ENCODE data around the gene RNASEH2C. TPM values are rescaled to one million over a fixed set of nuclear protein-coding genes. Genes with fewer than 3 reads are reported as not detected.

The RNASEH2C gene
- total RNA-seq, 1 experiment from 2014 or later, result 76.4 TPM

DNA sequence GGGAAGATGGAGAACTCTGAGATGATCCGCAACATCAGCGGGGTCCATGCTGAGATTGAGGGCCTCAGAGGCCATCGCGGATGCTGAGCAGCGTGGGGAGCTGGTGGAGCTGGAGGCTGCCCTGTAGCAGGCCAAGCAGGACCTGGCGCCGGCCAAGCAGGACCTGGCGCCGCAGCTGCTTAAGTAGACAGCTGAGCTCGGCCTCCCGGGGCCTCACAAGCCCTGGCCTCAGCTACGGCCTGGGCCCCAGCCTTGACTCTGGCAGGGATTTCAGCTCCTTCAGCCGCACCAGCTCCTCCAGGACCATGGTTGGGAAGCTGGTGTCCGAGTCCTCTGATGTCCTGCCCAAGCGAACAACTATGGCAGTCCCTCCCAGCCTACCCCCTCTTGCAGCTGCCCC lies 7.3 kb upstream of the RNASEH2C start:
- no peaks in the 10 kb centered on the region for H3K4me1 ChIP-seq
- intact Hi-C loops (cut with micrococcal nuclease; ENCODE audit: unreplicated experiment), result no loop called here
- no peak overlapping the region for H3K4me3 Mint-ChIP-seq (ENCODE audit: unreplicated experiment)
- H3K9me3 Mint-ChIP-seq (ENCODE audit: unreplicated experiment), result peaks cover 9% of the 10 kb centered on the region
- H3K4me3 ChIP-seq (ENCODE audit: low read depth, low read length), result no peak overlapping the region
- no TSS peak for BruUV-seq (replicated peaks)
- H3K9me3 ChIP-seq, result peaks cover 5% of the 10 kb centered on the region
- POLR2A ChIA-PET, result no interaction called here
- no peaks in the 10 kb centered on the region for H3K4me1 Mint-ChIP-seq (ENCODE audit: low read depth, unreplicated experiment)
- no peak for DNase-seq
- no peaks in the 10 kb centered on the region for H3K36me3 Mint-ChIP-seq (ENCODE audit: insufficient read depth, unreplicated experiment)
- CTCF ChIA-PET, result interaction anchor here (1.4 kb wide), 1 partner anchor 52 kb away, joined by 5 read pairs; no protein-coding TSS in a partner anchor
- H3K36me3 ChIP-seq (ENCODE audit: control insufficient read depth, insufficient read depth, low read length), result no peaks in the 10 kb centered on the region
- TF ChIP-seq, protein P1, sequence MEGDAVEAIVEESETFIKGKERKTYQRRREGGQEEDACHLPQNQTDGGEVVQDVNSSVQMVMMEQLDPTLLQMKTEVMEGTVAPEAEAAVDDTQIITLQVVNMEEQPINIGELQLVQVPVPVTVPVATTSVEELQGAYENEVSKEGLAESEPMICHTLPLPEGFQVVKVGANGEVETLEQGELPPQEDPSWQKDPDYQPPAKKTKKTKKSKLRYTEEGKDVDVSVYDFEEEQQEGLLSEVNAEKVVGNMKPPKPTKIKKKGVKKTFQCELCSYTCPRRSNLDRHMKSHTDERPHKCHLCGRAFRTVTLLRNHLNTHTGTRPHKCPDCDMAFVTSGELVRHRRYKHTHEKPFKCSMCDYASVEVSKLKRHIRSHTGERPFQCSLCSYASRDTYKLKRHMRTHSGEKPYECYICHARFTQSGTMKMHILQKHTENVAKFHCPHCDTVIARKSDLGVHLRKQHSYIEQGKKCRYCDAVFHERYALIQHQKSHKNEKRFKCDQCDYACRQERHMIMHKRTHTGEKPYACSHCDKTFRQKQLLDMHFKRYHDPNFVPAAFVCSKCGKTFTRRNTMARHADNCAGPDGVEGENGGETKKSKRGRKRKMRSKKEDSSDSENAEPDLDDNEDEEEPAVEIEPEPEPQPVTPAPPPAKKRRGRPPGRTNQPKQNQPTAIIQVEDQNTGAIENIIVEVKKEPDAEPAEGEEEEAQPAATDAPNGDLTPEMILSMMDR (IDR thresholded peaks at IDR 0.05; ENCODE audit: insufficient read depth in 1 of 2, low read depth in 1 of 2, low read length in 1 of 2, severe bottlenecking in 1 of 2, unreplicated experiment in 1 of 2), result no peak
- peaks cover 5% of the 10 kb centered on the region for H3K27me3 Mint-ChIP-seq (ENCODE audit: insufficient read depth, unreplicated experiment)
- H3K27me3 ChIP-seq (replicated peaks; ENCODE audit: control insufficient read depth, insufficient read depth, low read length), result no peaks in the 10 kb centered on the region
- H3K27ac Mint-ChIP-seq (ENCODE audit: unreplicated experiment), result no peak overlapping the region

DNA sequence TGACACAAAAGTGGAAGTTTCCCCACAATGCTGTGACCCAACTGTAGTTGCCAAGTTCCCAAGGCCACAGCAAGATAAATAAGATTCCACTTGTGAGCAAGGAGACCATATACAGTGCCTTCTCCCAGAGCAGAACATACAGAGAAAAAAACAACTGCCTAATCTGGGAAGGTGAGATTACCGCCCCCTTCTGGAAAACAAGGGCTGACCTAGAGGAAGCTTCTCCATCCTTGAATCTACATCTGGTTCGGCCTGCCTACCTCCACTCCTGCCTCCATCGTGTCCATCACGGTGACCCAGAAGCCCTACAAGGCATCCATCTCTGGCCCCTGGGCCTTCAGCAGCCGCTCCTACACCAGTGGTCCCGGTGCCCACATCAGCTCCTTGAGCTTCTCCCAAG lies 6.1 kb upstream of the RNASEH2C start:
- POLR2A ChIA-PET, result no interaction called here
- Histone ChIP-seq H3K36me3 (ENCODE audit: control insufficient read depth, insufficient read depth, low read length) (no peaks in the 10 kb centered on the region), H3K27me3 (replicated peaks; ENCODE audit: control insufficient read depth, insufficient read depth, low read length) (no peaks in the 10 kb centered on the region), H3K4me1 (no peaks in the 10 kb centered on the region), H3K4me3 (ENCODE audit: low read depth, low read length) (no peak overlapping the region), H3K9me3 (no peaks in the 10 kb centered on the region; the same call in 1 of the 2 replicates)
- Mint-ChIP-seq H3K36me3 (ENCODE audit: insufficient read depth, unreplicated experiment) (no peaks in the 10 kb centered on the region), H3K4me1 (ENCODE audit: low read depth, unreplicated experiment) (no peaks in the 10 kb centered on the region), H3K27me3 (ENCODE audit: insufficient read depth, unreplicated experiment) (peaks cover 5% of the 10 kb centered on the region), H3K9me3 (ENCODE audit: unreplicated experiment) (peaks cover 2% of the 10 kb centered on the region), H3K27ac (ENCODE audit: unreplicated experiment) (no peak overlapping the region), H3K4me3 (ENCODE audit: unreplicated experiment) (no peak overlapping the region)
- BruUV-seq (replicated peaks), result no TSS peak
- intact Hi-C loops (cut with micrococcal nuclease; ENCODE audit: unreplicated experiment), result no loop called here
- CTCF ChIA-PET, result interaction anchor here (0.5 to 1.4 kb wide), 2 partner anchors 26 to 53 kb away, joined by 3 to 5 read pairs; no protein-coding TSS in a partner anchor
- DNase-seq, result no peak
- TF ChIP-seq, protein P1 (IDR thresholded peaks at IDR 0.05; ENCODE audit: insufficient read depth in 1 of 2, low read depth in 1 of 2, low read length in 1 of 2, severe bottlenecking in 1 of 2, unreplicated experiment in 1 of 2), result no peak

DNA sequence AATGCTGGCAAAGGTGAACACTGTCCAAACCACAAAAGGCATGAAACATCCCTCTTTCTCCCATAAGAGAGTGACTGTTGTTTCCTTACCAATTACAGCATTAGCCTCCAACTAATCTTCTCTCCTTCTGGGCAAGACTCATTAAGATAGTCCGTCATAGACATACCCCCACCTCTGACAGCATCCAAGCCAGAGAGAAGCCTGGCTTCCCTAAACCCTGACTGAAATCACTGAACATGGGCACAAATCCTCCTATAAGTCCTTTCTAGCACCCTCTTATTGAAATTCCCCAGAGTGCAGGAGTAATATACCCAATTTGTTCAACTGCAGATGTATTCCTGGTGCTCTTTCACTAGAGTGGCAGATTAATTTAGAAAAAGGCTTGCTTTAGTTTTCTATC lies 1.7 kb upstream of the RNASEH2C start:
- peaks cover 5% of the 10 kb centered on the region for H3K27me3 Mint-ChIP-seq (ENCODE audit: insufficient read depth, unreplicated experiment)
- TF ChIP-seq, protein P1 (IDR thresholded peaks at IDR 0.05; ENCODE audit: insufficient read depth in 1 of 2, low read depth in 1 of 2, low read length in 1 of 2, severe bottlenecking in 1 of 2, unreplicated experiment in 1 of 2), result no peak
- Histone ChIP-seq H3K4me1 (no peaks in the 10 kb centered on the region; the same call in 1 of the 2 replicates), H3K27me3 (replicated peaks; ENCODE audit: control insufficient read depth, insufficient read depth, low read length) (no peaks in the 10 kb centered on the region), H3K9me3 (no peaks in the 10 kb centered on the region), H3K36me3 (ENCODE audit: control insufficient read depth, insufficient read depth, low read length) (peaks cover 6% of the 10 kb centered on the region; the same call in 1 of the 2 replicates), H3K4me3 (ENCODE audit: low read depth, low read length) (no peak overlapping the region)
- intact Hi-C loops (cut with micrococcal nuclease; ENCODE audit: unreplicated experiment), result no loop called here
- ChIA-PET CTCF (no interaction called here), POLR2A (no interaction called here)
- H3K9me3 Mint-ChIP-seq (ENCODE audit: unreplicated experiment), result no peaks in the 10 kb centered on the region
- no TSS peak for BruUV-seq (replicated peaks)
- no peak for DNase-seq
- H3K4me3 Mint-ChIP-seq (ENCODE audit: unreplicated experiment), result no peak overlapping the region
- no peak overlapping the region for H3K27ac Mint-ChIP-seq (ENCODE audit: unreplicated experiment)
- peaks cover 37% of the 10 kb centered on the region for H3K36me3 Mint-ChIP-seq (ENCODE audit: insufficient read depth, unreplicated experiment)
- peaks cover 10% of the 10 kb centered on the region for H3K4me1 Mint-ChIP-seq (ENCODE audit: low read depth, unreplicated experiment)
